Right lobe of liver (tissue), 6 donors: Measurements from ENCODE around the gene SHMT1. TPM values are rescaled to one million over a fixed set of nuclear protein-coding genes. Genes with fewer than 3 reads are reported as not detected.
"Not testable (repeated sequence)": the region's sequence is repeated elsewhere in the genome, so short reads cannot be mapped to it uniquely, and the experiment has no call there.

Experiments
- ATAC-seq, 4 donors: fragments of 200-7000 bp; cut with Tn5 transposase; one replicate each; pipeline ENCODE4 v1.9.1; 2020; ENCODE audit warnings: mild to moderate bottlenecking in 4 of 4, moderate library complexity in 4 of 4
- DNase-seq, 3 donors: peaks; one replicate each; pipeline ENCODE4 v3.0.0-alpha.2; 2020
- H3K27ac ChIP-seq, 3 donors: fragments of 200-600 bp; one replicate each; pipeline ENCODE4 v1.8.0; 2022
- H3K27me3 ChIP-seq, 2 donors: fragments of 200-600 bp; one replicate each; pipeline ENCODE4 v1.8.0; 2022
- H3K36me3 ChIP-seq, 4 donors: fragments of 200-600 bp; sonication (generic) in 1 of 4; one replicate each; pipeline versions ENCODE4 v1.5.1 to v1.8.0; 2017 to 2022; ENCODE audit warnings: control low read depth in 1 of 4
- H3K4me1 ChIP-seq, 4 donors: fragments of 200-600 bp; sonication (generic) in 1 of 4; one replicate each; pipeline versions ENCODE4 v1.5.1 to v1.8.0; 2017 to 2022; ENCODE audit warnings: control low read depth in 1 of 4
- H3K4me3 ChIP-seq, 3 donors: fragments of 200-600 bp; one replicate each; pipeline ENCODE4 v1.8.0; 2022
- H3K9me3 ChIP-seq, 4 donors: fragments of 200-600 bp; sonication (generic) in 1 of 4; one replicate each; pipeline versions ENCODE4 v1.5.1 to v1.8.0; 2017 to 2022; ENCODE audit warnings: control low read depth in 1 of 4
- CTCF ChIP-seq, 4 donors: fragments of 200-600 bp in 3 of 4; fragments of 450-650 bp in 1 of 4; IDR thresholded peaks; one replicate each; pipeline versions ENCODE4 v1.5.1 to v1.8.0; 2016 to 2022; ENCODE audit warnings: antibody characterized with exemption in 4 of 4, mild to moderate bottlenecking in 2 of 4
- POLR2A ChIP-seq: fragments of 450-650 bp; IDR thresholded peaks from one replicate; pipeline ENCODE4 v1.6.1; 2017; ENCODE audit warnings: antibody characterized with exemption, mild to moderate bottlenecking
- WGBS: methylation state at CpG from one replicate; pipeline ENCODE4 v1.1.6; 2018; ENCODE audit warnings: low coverage, low lambda C conversion rate; ENCODE audit not compliant: insufficient coverage; ENCODE audit errors: missing lambda C conversion rate; 5-methylcytosine and 5-hydroxymethylcytosine counted together
- intact Hi-C, 2 donors: fragments of 100-400 bp; cut with DNase I; formaldehyde crosslinking; loops; one replicate each; pipeline versions ENCODE4 v1.11.2 to v1.14.1; 2022
- total RNA-seq, 6 experiments: library from RNA; depleted of rRNA in 2 of 6; stranded (reverse); fragments of >200 nt in 2 of 6; fragmentation: NEBNext Ultra II Directional in 3 of 6; extraction: Animal tissue kit (Norgen Biotek cat#: 25700) in 3 of 6; gene quantifications; one replicate each; pipeline versions ENCODE4 v1.1.0 to v1.2.4, GENCODE V29; 2016 to 2023
- donor health status: DM: no; HTN: yes; CAD: no.
- donor health status: DM: no; HTN: no; CAD: no.
- donor health status: DM: no; HTN: no; CAD: no.
- donor health status: DM: no; HTN: yes; CAD: no.
- donor health status: DM: no; HTN: yes; CAD: no.

Gene SHMT1
- total RNA-seq, 6 experiments from 2014 or later: 208 to 457 (median 284) TPM

- 88% methylated on average over 1 of the region's 10 CpGs for WGBS
Measured at GRCh38 chr17:18388728-18389127, 25.4 kb upstream of the SHMT1 start.

GRCh38 chr17:18388266-18388665, 24.9 kb upstream of the SHMT1 start:
- ATAC-seq (peak in 1 of 4 donors; percentile 10), DNase-seq (peak in 1 of 3 donors; percentile 25)
- H3K27ac ChIP-seq, H3K27me3 ChIP-seq, H3K4me1 ChIP-seq, H3K9me3 ChIP-seq, H3K4me3 ChIP-seq, intact Hi-C loops, H3K36me3 ChIP-seq: not testable (repeated sequence)
- WGBS: 55% methylated on average over 1 of the region's 4 CpGs

More at GRCh38 chr17:18388728-18389127, 25.4 kb upstream of the SHMT1 start:
- H3K9me3 ChIP-seq, H3K4me3 ChIP-seq, H3K36me3 ChIP-seq, DNase-seq, intact Hi-C loops, H3K27me3 ChIP-seq, H3K4me1 ChIP-seq, H3K27ac ChIP-seq: not testable (repeated sequence)
- peak; percentile 28 to 57 (median 42) for ATAC-seq

GRCh38 chr17:18387583-18387982, 24.2 kb upstream of the SHMT1 start:
- H3K9me3 ChIP-seq, intact Hi-C loops, H3K27ac ChIP-seq, H3K27me3 ChIP-seq, H3K4me3 ChIP-seq, H3K4me1 ChIP-seq, H3K36me3 ChIP-seq, ATAC-seq: not testable (repeated sequence)
- DNase-seq: peak in 1 of 3 donors; percentile 16
- WGBS: 92% methylated on average over 4 of the region's 5 CpGs

- H3K27me3 ChIP-seq, H3K27ac ChIP-seq, H3K4me3 ChIP-seq, ATAC-seq, H3K36me3 ChIP-seq, intact Hi-C loops, H3K4me1 ChIP-seq, H3K9me3 ChIP-seq: not testable (repeated sequence)
- DNase-seq: peak in 1 of 3 donors; percentile 7
- WGBS: 79% methylated on average over 2 of the region's 7 CpGs
Measured at GRCh38 chr17:18384271-18384670, 20.9 kb upstream of the SHMT1 start.

GRCh38 chr17:18383079-18383481, 19.7 kb upstream of the SHMT1 start:
- H3K27me3 ChIP-seq, H3K9me3 ChIP-seq, ATAC-seq, H3K27ac ChIP-seq, intact Hi-C loops, H3K36me3 ChIP-seq, DNase-seq, H3K4me1 ChIP-seq, H3K4me3 ChIP-seq: not testable (repeated sequence)
- WGBS: 40% methylated on average over 1 of the region's 36 CpGs

- Histone ChIP-seq H3K36me3 (no peaks in the 10 kb centered on the region), H3K9me3 (no peaks in the 10 kb centered on the region), H3K27ac (no peak overlapping the region), H3K27me3 (no peaks in the 10 kb centered on the region), H3K4me3 (no peak overlapping the region), H3K4me1 (peaks cover 0 to 12% (median 0%) of the 10 kb centered on the region in 4 donors)
- intact Hi-C loops: no loop called here
- WGBS: 91% methylated on average over 10 of the region's 36 CpGs
- TF ChIP-seq POLR2A (no peak), CTCF (IDR thresholded peaks at IDR 0.05) (no peak)
- DNase-seq (peak in 1 of 3 donors; percentile 43), ATAC-seq (no peak)
Measured at GRCh38 chr17:18382441-18383078, 19.2 kb upstream of the SHMT1 start.

- DNase-seq: no peak
- no peak for ATAC-seq
- intact Hi-C loops: no loop called here
- peaks cover 0 to 16% (median 3%) of the 10 kb centered on the region in 4 donors for H3K4me1 ChIP-seq
- H3K36me3 ChIP-seq: no peaks in the 10 kb centered on the region
- no peak overlapping the region for H3K27ac ChIP-seq
- 89% methylated on average over 1 of the region's 3 CpGs for WGBS
- no peaks in the 10 kb centered on the region for H3K9me3 ChIP-seq
- no peaks in the 10 kb centered on the region for H3K27me3 ChIP-seq
- no peak for TF ChIP-seq POLR2A
- no peak for TF ChIP-seq CTCF (IDR thresholded peaks at IDR 0.05)
- H3K4me3 ChIP-seq: no peak overlapping the region
Measured at GRCh38 chr17:18381953-18382245, 18.5 kb upstream of the SHMT1 start.
